GM23338 (cell line): ENCODE data around the gene RAG1. TPM values are rescaled to one million over a fixed set of nuclear protein-coding genes. Genes with fewer than 3 reads are reported as not detected.

Experiments used
- ATAC-seq: fragments of 200-7000 bp; cut with Tn5 transposase; 3 replicates; pipeline ENCODE4 v1.9.1; 2020
- DNase-seq: peaks from one replicate; pipeline ENCODE4 v3.0.0-alpha.2; 2015; ENCODE audit warnings: low spot score
- H2AFZ ChIP-seq: fragments of 200-600 bp; sonication (generic); 2 replicates; pipeline ENCODE4 v1.8.0; 2016; ENCODE audit warnings: antibody characterized with exemption, mild to moderate bottlenecking, moderate library complexity
- H3F3A ChIP-seq: fragments of 200-600 bp; sonication (generic); replicated peaks from 2 replicates; pipeline ENCODE4 v1.8.0; 2017; ENCODE audit warnings: antibody characterized with exemption, mixed run types, low read depth
- H3K27ac ChIP-seq: fragments of 200-600 bp; sonication (generic); 2 replicates; pipeline ENCODE4 v1.6.1; 2016; ENCODE audit warnings: low read depth
- H3K27me3 ChIP-seq: fragments of 200-600 bp; sonication (generic); 2 replicates; pipeline ENCODE4 v1.8.0; 2016; ENCODE audit warnings: mild to moderate bottlenecking, mixed run types, moderate library complexity; ENCODE audit not compliant: insufficient read depth
- H3K36me3 ChIP-seq: fragments of 200-600 bp; sonication (generic); 2 replicates; pipeline ENCODE4 v1.8.0; 2016; ENCODE audit warnings: mild to moderate bottlenecking; ENCODE audit not compliant: insufficient read depth
- H3K4me1 ChIP-seq: fragments of 200-600 bp; sonication (generic); 2 replicates; pipeline ENCODE4 v1.8.0; 2016; ENCODE audit warnings: mild to moderate bottlenecking, moderate library complexity; ENCODE audit not compliant: insufficient read depth
- H3K4me2 ChIP-seq: fragments of 200-600 bp; sonication (generic); 2 replicates; pipeline ENCODE4 v1.7.1; 2017; ENCODE audit warnings: mixed run types
- H3K4me3 ChIP-seq: fragments of 200-600 bp; sonication (generic); 2 replicates; pipeline ENCODE4 v1.6.1; 2016; ENCODE audit warnings: mixed run types
- H3K79me2 ChIP-seq: fragments of 200-600 bp; sonication (generic); replicated peaks from 2 replicates; pipeline ENCODE4 v1.8.0; 2017; ENCODE audit warnings: mild to moderate bottlenecking; ENCODE audit not compliant: insufficient read depth
- H3K9me2 ChIP-seq: fragments of 200-600 bp; sonication (generic); 2 replicates; pipeline ENCODE4 v1.8.0; 2017; ENCODE audit not compliant: insufficient read depth
- H4K20me1 ChIP-seq: fragments of 200-600 bp; sonication (generic); replicated peaks from 2 replicates; pipeline ENCODE4 v1.8.0; 2017; ENCODE audit warnings: mild to moderate bottlenecking; ENCODE audit not compliant: insufficient read depth
- H3K27ac Mint-ChIP-seq: 2 replicates; pipeline ENCODE4 v1.8.0; 2020; ENCODE audit warnings: inconsistent platforms, mild to moderate bottlenecking, moderate library complexity, mixed read lengths
- H3K27me3 Mint-ChIP-seq: 3 replicates; pipeline ENCODE4 v1.8.0; 2022; ENCODE audit warnings: low read depth, mild to moderate bottlenecking, moderate library complexity, mixed read lengths, inconsistent platforms; ENCODE audit not compliant: insufficient read depth, poor library complexity
- H3K36me3 Mint-ChIP-seq: 3 replicates; pipeline ENCODE4 v1.8.0; 2021; ENCODE audit warnings: low read depth, mild to moderate bottlenecking, inconsistent platforms, moderate library complexity, mixed read lengths
- H3K4me1 Mint-ChIP-seq: 3 replicates; pipeline ENCODE4 v1.8.0; 2020; ENCODE audit warnings: mild to moderate bottlenecking, inconsistent platforms, mixed read lengths
- H3K4me3 Mint-ChIP-seq: 3 replicates; pipeline ENCODE4 v1.8.0; 2021; ENCODE audit warnings: moderate library complexity, mild to moderate bottlenecking, inconsistent platforms, mixed read lengths
- H3K9me3 Mint-ChIP-seq: 3 replicates; pipeline ENCODE4 v1.8.0; 2020; ENCODE audit warnings: moderate library complexity, mild to moderate bottlenecking, inconsistent platforms, mixed read lengths
- CREB1 ChIP-seq: fragments of 250-450 bp; sonication (Bioruptor Pico); IDR thresholded peaks from 2 replicates; pipeline ENCODE4 v1.5.0; 2020; ENCODE audit warnings: low read depth, mild to moderate bottlenecking, moderate library complexity
- CTCF ChIP-seq, 2 experiments: fragments of 200-600 bp in 1 of 2; sonication (generic) in 1 of 2; conservative IDR thresholded peaks; 2 replicates each; pipeline versions ENCODE4 v1.5.1 to v1.6.1; 2016 to 2017; ENCODE audit warnings: antibody characterized with exemption in 2 of 2, low read depth in 2 of 2, mild to moderate bottlenecking in 2 of 2, moderate library complexity in 1 of 2
- ETS1 ChIP-seq: IDR thresholded peaks from 2 replicates; pipeline ENCODE4 v1.6.1; 2016; ENCODE audit warnings: antibody characterized with exemption
- EZH2 ChIP-seq: fragments of 200-600 bp; sonication (generic); IDR thresholded peaks from one replicate; pipeline ENCODE4 v1.8.0; 2017; ENCODE audit warnings: antibody characterized with exemption, mild to moderate bottlenecking, low read depth; ENCODE audit not compliant: unreplicated experiment
- EZH2phosphoT487 ChIP-seq: fragments of 200-600 bp; sonication (generic); IDR thresholded peaks from one replicate; pipeline ENCODE4 v1.8.1; 2018; ENCODE audit warnings: antibody characterized with exemption; ENCODE audit not compliant: unreplicated experiment
- JUNB ChIP-seq: IDR thresholded peaks from one replicate; pipeline ENCODE4 v1.6.1; 2016; ENCODE audit warnings: antibody characterized with exemption; ENCODE audit not compliant: unreplicated experiment
- NANOG ChIP-seq: IDR thresholded peaks from 2 replicates; pipeline ENCODE4 v1.6.1; 2016; ENCODE audit warnings: antibody characterized with exemption, borderline replicate concordance
- REST ChIP-seq: IDR thresholded peaks from one replicate; pipeline ENCODE4 v1.6.1; 2018; ENCODE audit warnings: antibody characterized with exemption; ENCODE audit not compliant: unreplicated experiment
- STAT1 ChIP-seq: IDR thresholded peaks from one replicate; pipeline ENCODE4 v1.6.1; 2016; ENCODE audit warnings: antibody characterized with exemption; ENCODE audit not compliant: unreplicated experiment
- ZNF114 ChIP-seq: fragments of 250-450 bp; sonication (Bioruptor Pico); IDR thresholded peaks from 2 replicates; pipeline ENCODE4 v1.5.0; 2020; ENCODE audit warnings: mild to moderate bottlenecking, moderate library complexity
- ZNF331 ChIP-seq: fragments of 250-450 bp; sonication (Bioruptor Pico); IDR thresholded peaks from 2 replicates; pipeline ENCODE4 v1.5.0; 2020; ENCODE audit warnings: low read depth, mild to moderate bottlenecking, moderate library complexity
- ZNF462 ChIP-seq: fragments of 250-450 bp; sonication (Bioruptor Pico); IDR thresholded peaks from 2 replicates; pipeline ENCODE4 v1.5.0; 2020; ENCODE audit warnings: mild to moderate bottlenecking, moderate library complexity
- polyA plus RNA-seq: library from polyadenylated mRNA; unstranded; fragments of >200 nt; fragmentation: Nextera tagmentation; extraction: Ambion mirVana; gene quantifications from 2 replicates; pipeline ENCODE4 v1.2.1, GENCODE V29; 2016
- total RNA-seq: library from RNA; depleted of rRNA; stranded (reverse); fragments of >200 nt; shearing (Covaris generic); gene quantifications from 2 replicates; pipeline ENCODE4 v1.2.3, GENCODE V29; 2014

The RAG1 gene
- total and polyA plus RNA-seq, 2 experiments from 2014 or later: 0.89 to 1.4 TPM

- no peak for TF ChIP-seq ETS1
- TF ChIP-seq EZH2phosphoT487: no peak
- TF ChIP-seq STAT1: no peak
- no peak for TF ChIP-seq CREB1 (CRISPR knock-in tag)
- TF ChIP-seq JUNB: no peak
- TF ChIP-seq NANOG: no peak
- no peak for TF ChIP-seq REST
- TF ChIP-seq ZNF114: no peak
- no peak for TF ChIP-seq ZNF331
These were observed 34.3 kb downstream of the RAG1 start (continued) for GRCh38 chr11:36602135-36602534.

GRCh38 chr11:36605221-36606216 lies 37.7 kb downstream of the RAG1 start:
- Histone ChIP-seq H3K9me2 (no peaks in the 10 kb centered on the region), H3K36me3 (no peaks in the 10 kb centered on the region)
- TF ChIP-seq ZNF462 (CRISPR knock-in tag): no peak
- no peak for TF ChIP-seq EZH2
- TF ChIP-seq CTCF (conservative IDR thresholded peaks at IDR 0.05; ENCODE audit: low read depth in 2 of 2): no peak

More at GRCh38 chr11:36605221-36606216, 37.7 kb downstream of the RAG1 start:
- Histone ChIP-seq H3K27me3 (no peaks in the 10 kb centered on the region), H3F3A (no peaks in the 10 kb centered on the region), H4K20me1 (0 out of 2 replicates have a peak, but pooled peaks cover 3% of the 10 kb centered on the region), H3K4me2 (no peak overlapping the region), H2AFZ (no peak overlapping the region), H3K4me3 (no peak overlapping the region), H3K4me1 (no peaks in the 10 kb centered on the region), H3K79me2 (no peaks in the 10 kb centered on the region), H3K27ac (no peak overlapping the region)
- H3K36me3 Mint-ChIP-seq: no peaks in the 10 kb centered on the region
- no peak overlapping the region; the same call in 1 of the 2 replicates for H3K27ac Mint-ChIP-seq
- no peaks in the 10 kb centered on the region for H3K27me3 Mint-ChIP-seq
- no peak for ATAC-seq
- no peak overlapping the region for H3K4me3 Mint-ChIP-seq
- H3K4me1 Mint-ChIP-seq: no peaks in the 10 kb centered on the region
- DNase-seq: no peak
- H3K9me3 Mint-ChIP-seq: no peaks in the 10 kb centered on the region
